ENCODE measurements around the gene PRM3. TPM values are rescaled to one million over a fixed set of nuclear protein-coding genes. Genes with fewer than 3 reads are reported as not detected.

The PRM3 gene
- total RNA-seq, 1 donor = not detected

GRCh38 chr16:11264155-11264832 lies 9.1 kb downstream of the PRM3 start:
- DNase-seq (ENCODE audit: insufficient read length, low spot score, missing footprints) = no peak
- Histone ChIP-seq H3K27ac (ENCODE audit: low read depth, low read length) (no peak overlapping the region), H3K79me2 (ENCODE audit: insufficient read depth, low read length) (no peaks in the 10 kb centered on the region), H3K36me3 (ENCODE audit: insufficient read depth, low read length) (no peaks in the 10 kb centered on the region), H3K4me2 (ENCODE audit: insufficient read depth, low read length) (no peak overlapping the region), H3K4me3 (ENCODE audit: insufficient read depth, low read length) (no peak overlapping the region), H4K20me1 (ENCODE audit: insufficient read depth, low read length) (no peaks in the 10 kb centered on the region), H3K4me1 (ENCODE audit: insufficient read depth, low read length) (peaks cover 1% of the 10 kb centered on the region), H3K9me3 (ENCODE audit: low read depth, low read length) (no peaks in the 10 kb centered on the region), H2AFZ (ENCODE audit: low read length) (no peak overlapping the region), H3K27me3 (ENCODE audit: insufficient read depth, low read length) (peaks cover 8% of the 10 kb centered on the region)
- no peak for TF ChIP-seq CTCF (IDR thresholded peaks at IDR 0.05; ENCODE audit: extremely low read depth, low read depth, low read length)

GRCh38 chr16:11263737-11264136 lies 9.7 kb downstream of the PRM3 start:
- H3K27me3 ChIP-seq (ENCODE audit: insufficient read depth, low read length) = peaks cover 8% of the 10 kb centered on the region
- H2AFZ ChIP-seq (ENCODE audit: low read length) = no peak overlapping the region
- peaks cover 7% of the 10 kb centered on the region for H3K4me1 ChIP-seq (ENCODE audit: insufficient read depth, low read length)
- no peak overlapping the region for H3K4me2 ChIP-seq (ENCODE audit: insufficient read depth, low read length)
- no peak for TF ChIP-seq CTCF (IDR thresholded peaks at IDR 0.05; ENCODE audit: extremely low read depth, low read depth, low read length)
- H3K36me3 ChIP-seq (ENCODE audit: insufficient read depth, low read length) = no peaks in the 10 kb centered on the region
- no peaks in the 10 kb centered on the region for H3K79me2 ChIP-seq (ENCODE audit: insufficient read depth, low read length)
- H3K9me3 ChIP-seq (ENCODE audit: low read depth, low read length) = no peaks in the 10 kb centered on the region
- H3K27ac ChIP-seq (ENCODE audit: low read depth, low read length) = no peak overlapping the region
- DNase-seq (ENCODE audit: insufficient read length, low spot score, missing footprints) = no peak
- H3K4me3 ChIP-seq (ENCODE audit: insufficient read depth, low read length) = no peak overlapping the region
- H4K20me1 ChIP-seq (ENCODE audit: insufficient read depth, low read length) = no peaks in the 10 kb centered on the region

GRCh38 chr16:11262915-11263314 lies 10.5 kb downstream of the PRM3 start:
- no peak for TF ChIP-seq CTCF (IDR thresholded peaks at IDR 0.05; ENCODE audit: extremely low read depth, low read depth, low read length)
- peak; percentile 5 for DNase-seq (ENCODE audit: insufficient read length, low spot score, missing footprints)
- H3K9me3 ChIP-seq (ENCODE audit: low read depth, low read length) = no peaks in the 10 kb centered on the region
- H3K4me2 ChIP-seq (ENCODE audit: insufficient read depth, low read length) = no peak overlapping the region
- no peak overlapping the region for H3K4me3 ChIP-seq (ENCODE audit: insufficient read depth, low read length)
- H3K4me1 ChIP-seq (ENCODE audit: insufficient read depth, low read length) = peaks cover 10% of the 10 kb centered on the region
- H4K20me1 ChIP-seq (ENCODE audit: insufficient read depth, low read length) = no peaks in the 10 kb centered on the region
- H3K27me3 ChIP-seq (ENCODE audit: insufficient read depth, low read length) = peaks cover 4% of the 10 kb centered on the region
- H3K79me2 ChIP-seq (ENCODE audit: insufficient read depth, low read length) = no peaks in the 10 kb centered on the region
- no peaks in the 10 kb centered on the region for H3K36me3 ChIP-seq (ENCODE audit: insufficient read depth, low read length)
- no peak overlapping the region for H3K27ac ChIP-seq (ENCODE audit: low read depth, low read length)
- no peak overlapping the region for H2AFZ ChIP-seq (ENCODE audit: low read length)

- no peaks in the 10 kb centered on the region for H3K79me2 ChIP-seq (ENCODE audit: insufficient read depth, low read length)
- no peaks in the 10 kb centered on the region for H3K9me3 ChIP-seq (ENCODE audit: low read depth, low read length)
- no peak for TF ChIP-seq CTCF (IDR thresholded peaks at IDR 0.05; ENCODE audit: extremely low read depth, low read depth, low read length)
- no peak overlapping the region for H3K4me2 ChIP-seq (ENCODE audit: insufficient read depth, low read length)
- H2AFZ ChIP-seq (ENCODE audit: low read length) = no peak overlapping the region
- no peak for DNase-seq (ENCODE audit: insufficient read length, low spot score, missing footprints)
- H3K27me3 ChIP-seq (ENCODE audit: insufficient read depth, low read length) = peaks cover 4% of the 10 kb centered on the region
- H4K20me1 ChIP-seq (ENCODE audit: insufficient read depth, low read length) = no peaks in the 10 kb centered on the region
- H3K4me1 ChIP-seq (ENCODE audit: insufficient read depth, low read length) = peaks cover 16% of the 10 kb centered on the region
- no peak overlapping the region for H3K4me3 ChIP-seq (ENCODE audit: insufficient read depth, low read length)
- no peak overlapping the region for H3K27ac ChIP-seq (ENCODE audit: low read depth, low read length)
- no peaks in the 10 kb centered on the region for H3K36me3 ChIP-seq (ENCODE audit: insufficient read depth, low read length)
These were observed 12.8 kb downstream of the PRM3 start for GRCh38 chr16:11260596-11260966.
